Measurements from ENCODE around the gene ACAP3. TPM values are rescaled to one million over a fixed set of nuclear protein-coding genes. Genes with fewer than 3 reads are reported as not detected.

The ACAP3 gene
- total and polyA plus RNA-seq, 2 of the 4 experiments (the other 2 are of a cell fraction): 13.3 to 58.2 TPM

- H2AFZ ChIP-seq (replicated peaks; ENCODE audit: low read length, poor library complexity): no peak overlapping the region
- CTCF ChIA-PET: no interaction called here
Measured at GRCh38 chr1:1340791-1341548, 33.2 kb upstream of the ACAP3 start.

More at GRCh38 chr1:1340791-1341548, 33.2 kb upstream of the ACAP3 start:
- no peak for TF ChIP-seq NFE2L2 (IDR thresholded peaks at IDR 0.05; ENCODE audit: low read depth, low read length)
- TF ChIP-seq SMC3 (IDR thresholded peaks at IDR 0.05; ENCODE audit: low read depth, low read length): no peak
- TF ChIP-seq CTCF (conservative IDR thresholded peaks at IDR 0.05; ENCODE audit: low read depth, low read length): no peak
- no peak for TF ChIP-seq ELK1 (IDR thresholded peaks at IDR 0.05; ENCODE audit: borderline replicate concordance, low read depth, low read length)
- TF ChIP-seq USF2 (IDR thresholded peaks at IDR 0.05; ENCODE audit: low read depth, low read length): no peak
- TF ChIP-seq RFX5 (IDR thresholded peaks at IDR 0.05; ENCODE audit: low read depth, low read length): no peak
- TF ChIP-seq RAD21 (IDR thresholded peaks at IDR 0.05; ENCODE audit: low read length): no peak
- no peak for TF ChIP-seq RCOR1 (IDR thresholded peaks at IDR 0.05; ENCODE audit: insufficient replicate concordance, low read length)
- no peak for TF ChIP-seq FOS (IDR thresholded peaks at IDR 0.05; ENCODE audit: low read depth, low read length)
- no peak for TF ChIP-seq CEBPB (IDR thresholded peaks at IDR 0.05; ENCODE audit: low read depth, low read length)
- TF ChIP-seq BHLHE40 (IDR thresholded peaks at IDR 0.05; ENCODE audit: low read depth, low read length): no peak
- no peak for TF ChIP-seq MAZ (IDR thresholded peaks at IDR 0.05; ENCODE audit: borderline replicate concordance, low read depth, low read length)
- no peak for TF ChIP-seq MXI1 (IDR thresholded peaks at IDR 0.05; ENCODE audit: borderline replicate concordance, low read depth, low read length)
- no peak for TF ChIP-seq MAFK (IDR thresholded peaks at IDR 0.05; ENCODE audit: low read depth, low read length)
- no peak for TF ChIP-seq POLR2A (IDR thresholded peaks at IDR 0.05; ENCODE audit: low read depth, low read length)
- TF ChIP-seq CHD1 (IDR thresholded peaks at IDR 0.05; ENCODE audit: low read depth, low read length): no peak
- Histone ChIP-seq H3K18ac (ENCODE audit: low read depth, low read length) (no peak overlapping the region), H3K27ac (ENCODE audit: insufficient read depth, low read length) (no peak overlapping the region), H3K79me1 (ENCODE audit: low read depth in 1 of 2, low read length in 2 of 2) (peaks cover 12 to 48% of the 10 kb centered on the region in 2 experiments), H3K9me1 (ENCODE audit: insufficient read depth, low read length) (peaks cover 13% of the 10 kb centered on the region), H2BK15ac (ENCODE audit: low read depth, low read length) (no peak overlapping the region), H2AK5ac (ENCODE audit: low read depth, low read length) (no peak overlapping the region), H3K14ac (replicated peaks; ENCODE audit: low read depth, low read length) (no peak overlapping the region), H3K4me2 (ENCODE audit: low read depth, low read length) (no peak overlapping the region), H2BK20ac (ENCODE audit: low read depth, low read length) (no peak overlapping the region), H3K4me3 (ENCODE audit: insufficient read depth, low read depth, low read length) (no peak overlapping the region), H3K27me3 (ENCODE audit: control insufficient read depth, insufficient read depth, low read length) (no peaks in the 10 kb centered on the region), H2BK120ac (ENCODE audit: low read depth, low read length) (no peak overlapping the region), H4K5ac (ENCODE audit: low read depth, low read length) (no peak overlapping the region), H3K4ac (ENCODE audit: low read depth, low read length) (no peak overlapping the region), H2BK5ac (ENCODE audit: low read depth, low read length, poor library complexity, severe bottlenecking) (no peak overlapping the region), H4K91ac (ENCODE audit: insufficient read depth, low read depth, low read length) (no peak overlapping the region), H4K20me1 (ENCODE audit: insufficient read depth, low read length) (peaks cover 43% of the 10 kb centered on the region), H3K9ac (ENCODE audit: low read depth, low read length) (no peak overlapping the region), H2AK9ac (replicated peaks; ENCODE audit: low read depth, low read length, poor library complexity) (no peak overlapping the region), H4K8ac (ENCODE audit: low read depth in 2 of 2, low read length in 2 of 2) (no peak overlapping the region), H3K36me3 (ENCODE audit: control insufficient read depth, insufficient read depth, low read length) (peaks cover 41% of the 10 kb centered on the region), H3K56ac (ENCODE audit: extremely low read depth, insufficient read depth, low read length) (no peak overlapping the region), H3K23ac (ENCODE audit: low read depth, low read length) (no peak overlapping the region), H3K4me1 (ENCODE audit: control insufficient read depth, insufficient read depth, low read length) (peaks cover 13% of the 10 kb centered on the region), H3K9me3 (ENCODE audit: control insufficient read depth, insufficient read depth, low read length) (no peaks in the 10 kb centered on the region)
- in situ Hi-C loops (cut with MboI; ENCODE audit: low sequenced_read_pairs) (no loop called here), intact Hi-C loops (cut with micrococcal nuclease) (no loop called here), dilution Hi-C loops (cut with HindIII; ENCODE audit: low sequenced_read_pairs, unreplicated experiment) (no loop called here)
- whole genome bisulfite sequencing, 2 experiments (ENCODE audit: extremely low coverage in 2 of 2, insufficient read length in 1 of 2): 94% methylated on average over 24 of the region's 36 CpGs; no CpG with 5 or more reads in 1 of the 2 experiments
- ATAC-seq (ENCODE audit: low read depth): no peak
- BruUV-seq (replicated peaks): no TSS peak
- DNase-seq: no peak
- POLR2A ChIA-PET (ENCODE audit: unreplicated experiment): no interaction called here
